ENCODE measurements around the gene CHD1.

Gene CHD1

GRCh38 chr5:98935206-98935605, 6.4 kb upstream of the CHD1 start:
- DNase-seq (ENCODE audit: low spot score) = no peak

- no peak for DNase-seq (ENCODE audit: low spot score)
Observed at GRCh38 chr5:98934546-98934945, 5.7 kb upstream of the CHD1 start.

GRCh38 chr5:98933445-98934072, 4.8 kb upstream of the CHD1 start:
- DNase-seq (ENCODE audit: low spot score) = no peak

- no peak for DNase-seq (ENCODE audit: low spot score)
Observed at GRCh38 chr5:98930972-98931762, 2.4 kb upstream of the CHD1 start.

- DNase-seq (ENCODE audit: low spot score) = peak; percentile 47
Observed at GRCh38 chr5:98929710-98930298, 997 bp upstream of the CHD1 start.

- peak; percentile 62 for DNase-seq (ENCODE audit: low spot score)
Observed at GRCh38 chr5:98927989-98928872, 576 bp downstream of the CHD1 start.

- peak; percentile 28 for DNase-seq (ENCODE audit: low spot score)
Observed at GRCh38 chr5:98927242-98927988, 1.4 kb downstream of the CHD1 start.

- DNase-seq (ENCODE audit: low spot score) = no peak
Observed at GRCh38 chr5:98923966-98924365, 4.8 kb downstream of the CHD1 start.

- DNase-seq (ENCODE audit: low spot score) = no peak
Observed at GRCh38 chr5:98921947-98922505, 6.8 kb downstream of the CHD1 start.

GRCh38 chr5:98917433-98917832, 11.4 kb downstream of the CHD1 start:
- no peak for DNase-seq (ENCODE audit: low spot score)

- DNase-seq (ENCODE audit: low spot score) = no peak
Observed at GRCh38 chr5:98916540-98916939, 12.3 kb downstream of the CHD1 start.

- DNase-seq (ENCODE audit: low spot score) = no peak
Observed at GRCh38 chr5:98913911-98914310, 14.9 kb downstream of the CHD1 start.

GRCh38 chr5:98911280-98912040, 17.3 kb downstream of the CHD1 start:
- no peak for DNase-seq (ENCODE audit: low spot score)

GRCh38 chr5:98909363-98909762, 19.4 kb downstream of the CHD1 start:
- DNase-seq (ENCODE audit: low spot score) = no peak

GRCh38 chr5:98907951-98908350, 20.9 kb downstream of the CHD1 start:
- DNase-seq (ENCODE audit: low spot score) = no peak

GRCh38 chr5:98906756-98907355, 22.0 kb downstream of the CHD1 start:
- DNase-seq (ENCODE audit: low spot score) = no peak

- DNase-seq (ENCODE audit: low spot score) = peak; percentile 47
Observed at GRCh38 chr5:98905857-98906688, 22.7 kb downstream of the CHD1 start.

- no peak for DNase-seq (ENCODE audit: low spot score)
Observed at GRCh38 chr5:98904780-98905179, 24.0 kb downstream of the CHD1 start.

- DNase-seq (ENCODE audit: low spot score) = no peak
Observed at GRCh38 chr5:98902733-98903132, 26.1 kb downstream of the CHD1 start.

Data from SW480 (cell line).